Neural cell (in vitro differentiated cells): ENCODE results near the gene RAB7B. TPM values are rescaled to one million over a fixed set of nuclear protein-coding genes. Genes with fewer than 3 reads are reported as not detected.

ENCODE experiments used
- H2AFZ ChIP-seq: fragments of 200-600, 300-800 bp; sonication (generic), shearing (Covaris generic); 2 replicates; pipeline ENCODE4 v1.6.0; 2014; ENCODE audit warnings: low read depth, mild to moderate bottlenecking, antibody characterized with exemption, low read length, moderate library complexity
- H3F3A ChIP-seq: fragments of 200-600 bp; shearing (Covaris generic); 2 replicates; pipeline ENCODE4 v1.6.1; 2016; ENCODE audit warnings: mild to moderate bottlenecking, moderate library complexity, mixed read lengths, antibody characterized with exemption, low read length; ENCODE audit not compliant: insufficient read depth, poor library complexity, severe bottlenecking
- H3K27ac ChIP-seq: fragments of 200-600, 300-800 bp; sonication (generic), shearing (Covaris generic); 2 replicates; pipeline ENCODE4 v1.5.1; 2014; ENCODE audit warnings: mild to moderate bottlenecking, low read length, moderate library complexity
- H3K27me3 ChIP-seq: fragments of 300-800, 200-600 bp; sonication (generic), shearing (Covaris generic); 2 replicates; pipeline ENCODE4 v1.6.0; 2014; ENCODE audit warnings: mild to moderate bottlenecking, low read depth, low read length, moderate library complexity; ENCODE audit not compliant: insufficient read depth
- H3K36me3 ChIP-seq: fragments of 300-800, 200-600 bp; sonication (generic), shearing (Covaris generic); 2 replicates; pipeline ENCODE4 v1.5.1; 2014; ENCODE audit warnings: mild to moderate bottlenecking, antibody characterized with exemption, low read length, moderate library complexity; ENCODE audit not compliant: insufficient read depth
- H3K4me2 ChIP-seq: fragments of 300-800, 200-600 bp; sonication (generic), shearing (Covaris generic); 2 replicates; pipeline ENCODE4 v1.6.0; 2014; ENCODE audit warnings: mild to moderate bottlenecking, low read length
- H3K4me3 ChIP-seq: fragments of 300-800, 200-600 bp; sonication (generic), shearing (Covaris generic); 2 replicates; pipeline ENCODE4 v1.5.1; 2014; ENCODE audit warnings: mild to moderate bottlenecking, low read length, moderate library complexity
- H3K79me2 ChIP-seq: fragments of 200-600 bp; shearing (Covaris generic); replicated peaks from 2 replicates; pipeline ENCODE4 v1.6.0; 2014; ENCODE audit warnings: mild to moderate bottlenecking, low read length, moderate library complexity; ENCODE audit not compliant: insufficient read depth
- H3K9ac ChIP-seq: fragments of 300-800, 200-600 bp; sonication (generic), shearing (Covaris generic); 2 replicates; pipeline ENCODE4 v1.6.1; 2016; ENCODE audit warnings: mild to moderate bottlenecking, low read length, mixed read lengths
- H3K9me2 ChIP-seq: fragments of 200-600 bp; shearing (Covaris generic); 2 replicates; pipeline ENCODE4 v1.6.1; 2016; ENCODE audit warnings: mild to moderate bottlenecking, low read length, mixed read lengths; ENCODE audit not compliant: insufficient read depth
- H3K9me3 ChIP-seq: fragments of 200-600, 300-800 bp; sonication (generic), shearing (Covaris generic); 2 replicates; pipeline ENCODE4 v1.6.1; 2016; ENCODE audit warnings: mild to moderate bottlenecking, mixed run types, low read length, moderate library complexity, mixed read lengths
- H4K20me1 ChIP-seq: fragments of 200-600 bp; shearing (Covaris generic); 2 replicates; pipeline ENCODE4 v1.6.1; 2016; ENCODE audit warnings: mild to moderate bottlenecking, mixed run types; ENCODE audit not compliant: insufficient read depth
- CTCF ChIP-seq: fragments of 450-650 bp; IDR thresholded peaks from 2 replicates; pipeline ENCODE4 v1.5.1; 2014; ENCODE audit warnings: antibody characterized with exemption, mild to moderate bottlenecking, moderate library complexity; ENCODE audit not compliant: poor library complexity, severe bottlenecking
- EP300 ChIP-seq: fragments of 450-650 bp; conservative IDR thresholded peaks from 2 replicates; pipeline ENCODE4 v1.6.1; 2014; ENCODE audit warnings: antibody characterized with exemption, mild to moderate bottlenecking, moderate library complexity; ENCODE audit not compliant: poor library complexity, severe bottlenecking
- EZH2 ChIP-seq: fragments of 200-600, 300-800 bp; shearing (Covaris generic), sonication (generic); IDR thresholded peaks from 2 replicates; pipeline ENCODE4 v1.6.1; 2014; ENCODE audit warnings: antibody characterized with exemption, low read length, borderline replicate concordance, mild to moderate bottlenecking; ENCODE audit not compliant: insufficient read depth, poor library complexity, severe bottlenecking
- MXI1 ChIP-seq: fragments of 450-650 bp; conservative IDR thresholded peaks from 2 replicates; pipeline ENCODE4 v1.6.1; 2014; ENCODE audit warnings: antibody characterized with exemption, mild to moderate bottlenecking; ENCODE audit not compliant: poor library complexity, severe bottlenecking
- POLR2AphosphoS5 ChIP-seq: IDR thresholded peaks from 2 replicates; pipeline ENCODE4 v1.6.1; 2012
- RAD21 ChIP-seq: fragments of 450-650 bp; conservative IDR thresholded peaks from 2 replicates; pipeline ENCODE4 v1.6.1; 2014; ENCODE audit warnings: antibody characterized with exemption, mild to moderate bottlenecking, moderate library complexity
- SMC3 ChIP-seq: fragments of 450-650 bp; conservative IDR thresholded peaks from 2 replicates; pipeline ENCODE4 v1.6.1; 2014; ENCODE audit warnings: antibody characterized with exemption, mild to moderate bottlenecking, moderate library complexity; ENCODE audit not compliant: poor library complexity
- TAF1 ChIP-seq: IDR thresholded peaks from 2 replicates; pipeline ENCODE4 v1.6.1; 2012; ENCODE audit warnings: low read depth
- polyA plus RNA-seq: library from polyadenylated mRNA; depleted of rRNA; stranded (reverse); fragments of >200 nt; gene quantifications from 2 replicates; pipeline ENCODE4 v1.2.3, GENCODE V29; 2014
- TF ChIP-seq, protein P1 (sequence below): IDR thresholded peaks from 2 replicates; pipeline ENCODE4 v1.6.1; 2012; ENCODE audit warnings: borderline replicate concordance

RAB7B gene
- polyA plus RNA-seq, 1 donor from 2014 or later = not detected

DNA sequence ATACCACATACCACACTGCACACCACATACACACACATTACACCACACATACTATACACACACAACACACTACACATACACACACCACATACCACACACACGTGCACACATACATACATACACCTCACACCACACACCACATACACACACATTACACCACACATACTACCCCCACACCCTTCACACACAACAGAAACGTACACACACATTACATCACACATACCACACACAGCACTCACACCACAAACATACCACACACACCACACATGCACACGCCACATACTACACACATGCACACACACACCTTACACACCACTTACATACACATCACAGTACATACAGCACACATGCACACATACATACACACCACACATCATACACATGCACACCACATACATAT is 28.5 kb downstream of the RAB7B start:
- TF ChIP-seq TAF1 = no peak
- TF ChIP-seq, protein P1, sequence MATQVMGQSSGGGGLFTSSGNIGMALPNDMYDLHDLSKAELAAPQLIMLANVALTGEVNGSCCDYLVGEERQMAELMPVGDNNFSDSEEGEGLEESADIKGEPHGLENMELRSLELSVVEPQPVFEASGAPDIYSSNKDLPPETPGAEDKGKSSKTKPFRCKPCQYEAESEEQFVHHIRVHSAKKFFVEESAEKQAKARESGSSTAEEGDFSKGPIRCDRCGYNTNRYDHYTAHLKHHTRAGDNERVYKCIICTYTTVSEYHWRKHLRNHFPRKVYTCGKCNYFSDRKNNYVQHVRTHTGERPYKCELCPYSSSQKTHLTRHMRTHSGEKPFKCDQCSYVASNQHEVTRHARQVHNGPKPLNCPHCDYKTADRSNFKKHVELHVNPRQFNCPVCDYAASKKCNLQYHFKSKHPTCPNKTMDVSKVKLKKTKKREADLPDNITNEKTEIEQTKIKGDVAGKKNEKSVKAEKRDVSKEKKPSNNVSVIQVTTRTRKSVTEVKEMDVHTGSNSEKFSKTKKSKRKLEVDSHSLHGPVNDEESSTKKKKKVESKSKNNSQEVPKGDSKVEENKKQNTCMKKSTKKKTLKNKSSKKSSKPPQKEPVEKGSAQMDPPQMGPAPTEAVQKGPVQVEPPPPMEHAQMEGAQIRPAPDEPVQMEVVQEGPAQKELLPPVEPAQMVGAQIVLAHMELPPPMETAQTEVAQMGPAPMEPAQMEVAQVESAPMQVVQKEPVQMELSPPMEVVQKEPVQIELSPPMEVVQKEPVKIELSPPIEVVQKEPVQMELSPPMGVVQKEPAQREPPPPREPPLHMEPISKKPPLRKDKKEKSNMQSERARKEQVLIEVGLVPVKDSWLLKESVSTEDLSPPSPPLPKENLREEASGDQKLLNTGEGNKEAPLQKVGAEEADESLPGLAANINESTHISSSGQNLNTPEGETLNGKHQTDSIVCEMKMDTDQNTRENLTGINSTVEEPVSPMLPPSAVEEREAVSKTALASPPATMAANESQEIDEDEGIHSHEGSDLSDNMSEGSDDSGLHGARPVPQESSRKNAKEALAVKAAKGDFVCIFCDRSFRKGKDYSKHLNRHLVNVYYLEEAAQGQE = no peak
- TF ChIP-seq SMC3 = no peak
- TF ChIP-seq CTCF = no peak
- TF ChIP-seq RAD21 = no peak
- TF ChIP-seq MXI1 = no peak
- no peak for TF ChIP-seq EZH2
- TF ChIP-seq EP300 = no peak
- TF ChIP-seq POLR2AphosphoS5 = no peak

DNA sequence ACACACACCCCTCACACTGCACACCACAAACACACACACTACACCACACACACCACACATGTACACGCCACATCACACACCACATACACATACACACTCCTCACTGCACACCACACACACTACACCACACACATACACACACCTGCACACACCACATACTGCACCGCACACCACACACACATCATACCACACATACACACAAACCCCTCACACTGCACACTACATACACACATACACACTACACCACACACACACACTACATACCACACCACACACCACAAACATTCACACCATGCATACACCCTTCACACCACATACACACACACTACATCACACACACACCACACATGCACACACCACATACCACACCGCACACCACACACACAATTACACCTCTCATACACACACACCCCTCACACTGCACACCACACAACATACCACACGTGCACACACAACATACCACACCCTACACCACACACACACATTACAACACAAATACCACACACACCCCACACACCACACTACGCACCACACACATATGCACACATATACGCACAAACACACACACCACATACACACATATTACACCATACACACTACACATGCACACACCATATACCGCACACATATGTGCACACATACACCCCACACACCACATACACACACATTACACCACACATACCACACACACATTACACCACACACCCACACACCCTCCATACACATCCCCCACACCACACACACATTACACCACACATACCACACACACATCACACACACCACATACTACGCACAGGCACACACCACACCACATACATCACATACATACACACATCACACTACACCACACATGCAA is 29.6 kb downstream of the RAB7B start:
- Histone ChIP-seq H3K36me3 (no peaks in the 10 kb centered on the region), H3K27ac (no peak overlapping the region), H3K9me2 (no peaks in the 10 kb centered on the region), H2AFZ (no peak overlapping the region), H3K9me3 (no peaks in the 10 kb centered on the region), H3K79me2 (no peaks in the 10 kb centered on the region), H3F3A (no peaks in the 10 kb centered on the region), H3K27me3 (no peaks in the 10 kb centered on the region), H4K20me1 (no peaks in the 10 kb centered on the region), H3K9ac (no peak overlapping the region), H3K4me3 (no peak overlapping the region), H3K4me2 (no peak overlapping the region)
- TF ChIP-seq, protein P1 = no peak
- TF ChIP-seq EP300 (no peak), SMC3 (no peak), EZH2 (no peak), TAF1 (no peak), RAD21 (no peak), CTCF (no peak), MXI1 (no peak), POLR2AphosphoS5 (no peak)

More for the DNA sequence above, 28.5 kb downstream of the RAB7B start:
- H3F3A ChIP-seq = no peaks in the 10 kb centered on the region
- no peaks in the 10 kb centered on the region for H4K20me1 ChIP-seq
- no peaks in the 10 kb centered on the region for H3K9me2 ChIP-seq
- no peak overlapping the region for H3K4me2 ChIP-seq
- no peaks in the 10 kb centered on the region for H3K9me3 ChIP-seq
- no peak overlapping the region for H2AFZ ChIP-seq
- H3K9ac ChIP-seq = no peak overlapping the region
- no peaks in the 10 kb centered on the region for H3K27me3 ChIP-seq
- no peak overlapping the region for H3K4me3 ChIP-seq
- no peaks in the 10 kb centered on the region for H3K79me2 ChIP-seq
- H3K36me3 ChIP-seq = no peaks in the 10 kb centered on the region
- H3K27ac ChIP-seq = no peak overlapping the region
